Skeletal muscle satellite cell (primary cell): ENCODE results near the gene NOX3.
A peak's percentile ranks its signal among the peaks of the same experiment; 100 is the strongest.

Experiments
- H3K27me3 ChIP-seq: 2 replicates; pipeline ENCODE4 v1.7.0; 2013; ENCODE audit warnings: low read length; ENCODE audit not compliant: control insufficient read depth, insufficient read depth
- H3K36me3 ChIP-seq: 2 replicates; pipeline ENCODE4 v1.7.0; 2013; ENCODE audit warnings: mild to moderate bottlenecking, control low read depth, low read length; ENCODE audit not compliant: insufficient read depth
- H3K4me1 ChIP-seq: 2 replicates; pipeline ENCODE4 v1.7.0; 2013; ENCODE audit warnings: low read length; ENCODE audit not compliant: control insufficient read depth, insufficient read depth
- H3K4me2 ChIP-seq: 2 replicates; pipeline ENCODE4 v1.7.0; 2013; ENCODE audit warnings: mild to moderate bottlenecking, low read length
- H3K4me3 ChIP-seq: 2 replicates; pipeline ENCODE4 v1.7.0; 2013; ENCODE audit warnings: low read length
- H3K9ac ChIP-seq: 2 replicates; pipeline ENCODE4 v1.7.0; 2013; ENCODE audit warnings: mild to moderate bottlenecking, low read depth, low read length, moderate library complexity
- H3K9me3 ChIP-seq: replicated peaks from 2 replicates; pipeline ENCODE4 v1.7.0; 2013; ENCODE audit warnings: mild to moderate bottlenecking, control low read depth, low read length

NOX3 gene

GRCh38 chr6:155426408-155426945 lies 29.2 kb downstream of the NOX3 start:
- H3K9me3 ChIP-seq, result no peaks in the 10 kb centered on the region
- no peak overlapping the region for H3K4me3 ChIP-seq
- no peaks in the 10 kb centered on the region for H3K27me3 ChIP-seq
- H3K36me3 ChIP-seq, result no peaks in the 10 kb centered on the region
- no peak overlapping the region for H3K9ac ChIP-seq
- H3K4me1 ChIP-seq, result no peaks in the 10 kb centered on the region
- H3K4me2 ChIP-seq, result no peak overlapping the region

DNA sequence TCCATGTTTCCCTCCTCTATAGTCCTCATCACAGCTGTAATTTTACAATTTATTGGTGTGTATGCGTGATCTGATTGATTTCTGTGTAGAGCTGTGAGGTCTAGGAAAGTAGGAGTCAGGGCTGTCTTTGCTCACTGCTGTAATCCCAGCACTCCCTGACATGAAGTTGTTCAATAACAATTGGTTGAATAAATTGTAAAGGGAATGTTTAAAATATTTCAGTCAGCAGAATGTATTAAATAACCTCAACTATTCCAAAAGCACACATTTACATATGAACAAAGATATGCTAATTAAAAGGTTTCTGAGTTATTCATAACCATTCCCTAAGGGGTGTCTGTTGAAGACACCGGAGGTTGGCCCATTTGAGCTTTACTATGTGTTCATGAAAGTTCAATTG lies 31.5 kb downstream of the NOX3 start:
- peaks cover 2% of the 10 kb centered on the region for H3K4me1 ChIP-seq
- H3K4me2 ChIP-seq, result no peak overlapping the region
- no peaks in the 10 kb centered on the region for H3K36me3 ChIP-seq
- no peak overlapping the region for H3K9ac ChIP-seq
- H3K9me3 ChIP-seq, result no peaks in the 10 kb centered on the region
- no peak overlapping the region for H3K4me3 ChIP-seq
- no peaks in the 10 kb centered on the region for H3K27me3 ChIP-seq

DNA sequence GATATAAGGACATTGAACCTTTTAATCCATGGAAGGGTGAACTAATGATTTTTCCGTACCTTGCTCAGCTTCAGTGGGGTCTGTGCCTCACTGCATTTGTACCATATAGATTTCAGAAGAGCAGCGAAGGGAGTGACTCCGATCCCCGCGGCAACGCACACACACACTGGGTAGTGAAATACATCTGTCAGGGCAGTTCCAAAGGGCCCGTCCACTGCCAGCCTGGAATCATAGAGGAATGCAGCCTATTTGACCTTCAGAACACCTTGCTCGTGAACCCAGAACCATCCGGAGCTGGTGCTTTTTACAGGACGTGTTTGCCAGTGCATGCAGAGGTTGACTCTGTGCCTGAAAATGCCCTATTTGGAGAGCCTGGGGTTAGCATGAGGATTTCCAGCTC lies 33.0 kb downstream of the NOX3 start:
- Histone ChIP-seq H3K9ac (no peak overlapping the region), H3K36me3 (no peaks in the 10 kb centered on the region), H3K4me3 (no peak overlapping the region), H3K4me1 (peaks cover 15% of the 10 kb centered on the region), H3K4me2 (no peak overlapping the region), H3K9me3 (no peaks in the 10 kb centered on the region), H3K27me3 (no peaks in the 10 kb centered on the region)

GRCh38 chr6:155420492-155420891 lies 35.1 kb downstream of the NOX3 start:
- Histone ChIP-seq H3K4me2 (no peak overlapping the region), H3K4me1 (peaks cover 16% of the 10 kb centered on the region), H3K36me3 (no peaks in the 10 kb centered on the region), H3K9me3 (no peaks in the 10 kb centered on the region), H3K4me3 (no peak overlapping the region), H3K27me3 (no peaks in the 10 kb centered on the region), H3K9ac (no peak overlapping the region)

DNA sequence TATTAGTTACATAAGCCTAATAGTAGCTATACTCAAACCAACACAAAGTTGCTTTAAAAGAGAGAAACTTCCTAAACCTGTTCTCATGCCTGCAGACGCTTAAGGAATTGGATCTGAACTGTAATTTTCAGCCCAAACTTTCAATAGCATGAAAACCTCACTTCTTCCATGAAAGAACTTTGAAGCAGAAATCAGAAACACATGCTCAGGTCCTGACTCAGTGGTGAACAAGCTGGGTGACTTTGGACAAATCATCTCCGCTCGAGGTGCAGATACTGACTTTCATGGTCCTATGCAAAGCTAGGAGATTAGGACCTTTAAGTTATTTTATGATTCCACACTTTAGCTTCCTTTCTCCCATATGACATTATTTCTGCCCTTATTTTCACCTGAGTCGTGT lies 36.5 kb downstream of the NOX3 start:
- H3K36me3 ChIP-seq, result no peaks in the 10 kb centered on the region
- H3K4me2 ChIP-seq, result no peak overlapping the region
- no peak overlapping the region for H3K4me3 ChIP-seq
- no peak overlapping the region for H3K9ac ChIP-seq
- H3K27me3 ChIP-seq, result no peaks in the 10 kb centered on the region
- H3K4me1 ChIP-seq, result peaks cover 16% of the 10 kb centered on the region
- no peaks in the 10 kb centered on the region for H3K9me3 ChIP-seq

- H3K36me3 ChIP-seq, result no peaks in the 10 kb centered on the region
- peak overlapping the region; percentile 40 for H3K9ac ChIP-seq
- H3K9me3 ChIP-seq, result no peaks in the 10 kb centered on the region
- H3K27me3 ChIP-seq, result no peaks in the 10 kb centered on the region
- peak overlapping the region; percentile 67 for H3K4me2 ChIP-seq
- H3K4me1 ChIP-seq, result peaks cover 16% of the 10 kb centered on the region
- H3K4me3 ChIP-seq, result peak overlapping the region; percentile 61
Measured at GRCh38 chr6:155418017-155418761, 37.5 kb downstream of the NOX3 start.

DNA sequence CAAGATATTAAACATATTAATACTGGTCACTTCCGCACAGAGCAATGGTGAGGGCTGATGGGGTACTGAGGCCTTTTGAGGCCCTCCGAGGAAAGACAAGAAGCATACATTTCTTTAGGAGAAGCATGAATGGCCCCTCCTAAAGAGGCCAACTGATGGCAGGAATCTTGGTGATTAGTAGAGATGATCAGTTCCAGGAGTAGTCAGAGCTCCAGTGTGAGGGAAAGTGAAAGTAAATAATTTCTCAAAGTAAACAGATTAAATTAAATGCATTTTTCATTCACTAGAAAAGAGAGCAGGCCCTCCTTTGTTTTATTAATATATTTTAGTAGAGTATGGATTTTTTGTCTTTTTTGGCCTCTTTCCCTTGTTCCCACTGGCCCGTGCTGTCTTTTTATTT lies 38.2 kb downstream of the NOX3 start:
- H3K9ac ChIP-seq, result peak overlapping the region; percentile 40
- no peaks in the 10 kb centered on the region for H3K36me3 ChIP-seq
- no peaks in the 10 kb centered on the region for H3K27me3 ChIP-seq
- H3K4me3 ChIP-seq, result peak overlapping the region; percentile 61
- H3K4me1 ChIP-seq, result peaks cover 16% of the 10 kb centered on the region
- no peaks in the 10 kb centered on the region for H3K9me3 ChIP-seq
- peak overlapping the region; percentile 67 for H3K4me2 ChIP-seq

DNA sequence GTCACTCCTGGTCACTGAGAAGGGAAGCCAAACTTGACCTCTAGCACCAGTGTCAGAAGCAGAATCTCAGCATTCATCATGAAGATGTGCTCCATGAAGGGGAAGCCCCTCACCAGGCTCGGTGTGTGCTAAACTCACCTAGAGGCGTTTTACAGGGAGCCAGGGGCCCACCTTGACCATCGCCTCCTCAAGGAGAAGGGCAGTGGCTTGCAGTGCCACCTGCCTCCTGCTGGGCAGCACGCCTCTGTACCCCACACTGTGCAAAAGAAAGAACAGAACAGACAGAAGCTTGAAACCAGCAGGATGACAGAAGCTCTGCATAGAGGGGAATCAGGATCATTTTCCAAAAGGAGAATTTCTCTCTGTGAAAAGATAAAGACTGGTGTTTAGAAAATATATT lies 39.7 kb downstream of the NOX3 start:
- no peaks in the 10 kb centered on the region for H3K27me3 ChIP-seq
- no peak overlapping the region for H3K4me3 ChIP-seq
- no peaks in the 10 kb centered on the region for H3K9me3 ChIP-seq

GRCh38 chr6:155414049-155414448 lies 41.6 kb downstream of the NOX3 start:
- H3K9me3 ChIP-seq, result no peaks in the 10 kb centered on the region
- H3K27me3 ChIP-seq, result no peaks in the 10 kb centered on the region
- no peak overlapping the region for H3K4me2 ChIP-seq
- peaks cover 12% of the 10 kb centered on the region for H3K4me1 ChIP-seq
- H3K36me3 ChIP-seq, result no peaks in the 10 kb centered on the region
- H3K9ac ChIP-seq, result no peak overlapping the region
- no peak overlapping the region for H3K4me3 ChIP-seq

More for the DNA sequence above, 39.7 kb downstream of the NOX3 start:
- Histone ChIP-seq H3K36me3 (no peaks in the 10 kb centered on the region), H3K4me2 (no peak overlapping the region), H3K4me1 (peaks cover 16% of the 10 kb centered on the region), H3K9ac (no peak overlapping the region)

- Histone ChIP-seq H3K9me3 (no peaks in the 10 kb centered on the region), H3K36me3 (no peaks in the 10 kb centered on the region), H3K4me3 (no peak overlapping the region), H3K4me1 (no peaks in the 10 kb centered on the region), H3K27me3 (no peaks in the 10 kb centered on the region), H3K4me2 (no peak overlapping the region), H3K9ac (no peak overlapping the region)
Measured at GRCh38 chr6:155412335-155412734, 43.3 kb downstream of the NOX3 start.

- Histone ChIP-seq H3K9me3 (no peaks in the 10 kb centered on the region), H3K4me1 (no peaks in the 10 kb centered on the region), H3K36me3 (no peaks in the 10 kb centered on the region), H3K27me3 (no peaks in the 10 kb centered on the region), H3K4me3 (no peak overlapping the region), H3K4me2 (no peak overlapping the region), H3K9ac (no peak overlapping the region)
Measured at GRCh38 chr6:155411154-155412052, 44.2 kb downstream of the NOX3 start.
